HG03108 (cell line): ENCODE data around the gene U2AF1L4.

Experiments
- ATAC-seq: cut with Tn5 transposase; IDR thresholded peaks from one replicate; pipeline ENCODE4 v1.9.1; 2021; ENCODE audit warnings: moderate library complexity; ENCODE audit not compliant: unreplicated experiment

Gene U2AF1L4, protein sequence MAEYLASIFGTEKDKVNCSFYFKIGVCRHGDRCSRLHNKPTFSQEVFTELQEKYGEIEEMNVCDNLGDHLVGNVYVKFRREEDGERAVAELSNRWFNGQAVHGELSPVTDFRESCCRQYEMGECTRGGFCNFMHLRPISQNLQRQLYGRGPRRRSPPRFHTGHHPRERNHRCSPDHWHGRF

GRCh38 chr19:35745328-35746086 is at the start of gene U2AF1L4, which contains the start of gene PSENEN:
TSS of gene U2AF1L4 (minus strand) at chr19:35745418. CDS start at chr19:35745391, 27 bp downstream.
TSS of gene PSENEN (plus strand) at chr19:35745651. CDS start at chr19:35745931, 280 bp downstream.
- peak; percentile 41 for ATAC-seq

- ATAC-seq, result no peak
Measured at GRCh38 chr19:35793381-35794165, 48.4 kb upstream of the U2AF1L4 start.

GRCh38 chr19:35792888-35793287 is 47.7 kb upstream of the U2AF1L4 start:
- no peak for ATAC-seq

DNA sequence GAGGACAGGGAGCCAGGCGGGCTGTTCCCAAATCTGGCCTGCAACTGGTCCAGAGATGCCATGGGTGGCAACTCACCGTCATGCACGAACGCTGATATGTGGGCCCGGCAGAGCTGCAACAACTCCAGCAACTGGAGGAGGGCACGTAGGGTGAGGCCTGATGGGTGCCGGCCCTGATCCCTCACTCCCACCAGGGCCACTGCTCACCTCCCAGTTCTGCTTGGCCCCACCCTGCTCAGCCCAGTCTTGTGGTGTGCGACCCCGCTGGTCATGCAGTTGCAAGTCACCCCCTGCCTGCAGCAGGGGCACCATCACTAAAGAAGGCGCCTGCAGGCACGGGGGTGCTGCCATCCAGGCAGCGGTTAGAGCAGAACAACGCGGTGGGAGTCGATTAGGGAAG is 47.1 kb upstream of the U2AF1L4 start:
- no peak for ATAC-seq

DNA sequence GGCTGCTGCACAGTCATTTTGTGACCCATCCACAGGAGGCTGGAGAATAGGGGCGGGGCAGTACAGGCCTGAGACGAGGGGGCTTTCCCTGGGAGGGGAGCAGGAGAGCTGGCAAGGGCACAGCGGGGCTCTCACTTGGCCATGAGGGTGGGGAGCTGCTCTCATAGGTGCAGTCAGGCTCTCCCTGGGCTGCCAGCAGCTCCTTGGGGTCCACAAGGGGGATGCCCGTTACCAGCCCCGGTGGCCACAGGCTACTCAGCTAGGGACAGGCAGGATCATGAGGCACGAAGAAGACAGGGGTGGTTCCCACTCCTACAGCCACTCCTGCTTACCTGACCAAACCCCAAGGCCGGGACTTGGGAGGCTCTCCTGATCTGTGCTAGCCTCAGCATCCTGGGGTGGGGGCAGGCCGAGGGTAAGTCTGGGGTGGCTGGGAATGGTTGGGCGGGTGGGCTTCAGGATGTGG is 46.6 kb upstream of the U2AF1L4 start:
- ATAC-seq, result no peak

GRCh38 chr19:35790981-35791813 is 46.0 kb upstream of the U2AF1L4 start:
- ATAC-seq, result no peak

DNA sequence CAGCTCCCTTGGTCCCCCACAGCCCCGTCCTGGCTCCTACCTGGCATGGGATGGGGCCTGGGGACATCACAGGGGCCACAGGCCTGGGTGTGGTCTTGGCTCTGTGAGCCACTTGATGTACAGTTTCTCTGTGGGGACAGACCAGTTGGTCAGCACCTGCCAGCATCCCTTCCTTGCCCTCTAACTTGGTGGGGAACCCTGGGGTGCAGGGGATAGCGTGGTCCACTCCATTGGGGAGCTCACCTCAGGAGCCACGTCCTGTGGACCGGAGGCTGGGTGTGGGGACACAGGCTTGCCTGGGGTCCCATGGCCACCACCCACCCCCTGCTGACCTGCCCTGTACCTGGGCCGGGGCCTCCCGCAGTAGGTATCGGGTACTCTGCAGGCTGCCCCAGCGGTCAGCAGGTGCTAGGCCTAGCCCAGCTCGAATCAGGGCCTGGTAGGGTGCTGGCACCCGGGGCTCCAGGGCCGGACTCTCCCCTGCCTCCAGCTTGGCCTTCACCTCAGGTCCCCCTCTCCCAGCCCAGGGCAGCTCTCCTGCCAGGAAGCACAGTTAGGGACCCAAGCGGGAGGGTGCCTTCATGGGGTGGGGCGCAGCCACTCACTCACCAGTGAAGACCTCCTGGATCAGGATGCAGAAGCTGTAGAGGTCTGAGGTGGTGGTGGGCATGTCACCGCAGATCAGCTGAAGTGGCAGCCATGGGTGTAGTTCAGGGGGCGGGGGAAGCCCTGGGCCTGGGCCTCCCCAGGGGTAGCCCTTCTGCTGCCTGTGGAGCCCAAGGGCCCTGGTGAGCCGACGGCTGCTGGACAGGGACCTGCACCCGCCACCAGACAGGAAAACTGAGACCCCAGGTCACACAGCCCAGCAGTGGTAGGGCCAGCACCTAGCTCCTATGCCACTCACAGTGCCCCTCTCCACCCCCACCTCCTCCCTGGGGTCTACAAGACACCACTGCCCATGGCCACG is 45.0 kb upstream of the U2AF1L4 start:
- ATAC-seq, result no peak

DNA sequence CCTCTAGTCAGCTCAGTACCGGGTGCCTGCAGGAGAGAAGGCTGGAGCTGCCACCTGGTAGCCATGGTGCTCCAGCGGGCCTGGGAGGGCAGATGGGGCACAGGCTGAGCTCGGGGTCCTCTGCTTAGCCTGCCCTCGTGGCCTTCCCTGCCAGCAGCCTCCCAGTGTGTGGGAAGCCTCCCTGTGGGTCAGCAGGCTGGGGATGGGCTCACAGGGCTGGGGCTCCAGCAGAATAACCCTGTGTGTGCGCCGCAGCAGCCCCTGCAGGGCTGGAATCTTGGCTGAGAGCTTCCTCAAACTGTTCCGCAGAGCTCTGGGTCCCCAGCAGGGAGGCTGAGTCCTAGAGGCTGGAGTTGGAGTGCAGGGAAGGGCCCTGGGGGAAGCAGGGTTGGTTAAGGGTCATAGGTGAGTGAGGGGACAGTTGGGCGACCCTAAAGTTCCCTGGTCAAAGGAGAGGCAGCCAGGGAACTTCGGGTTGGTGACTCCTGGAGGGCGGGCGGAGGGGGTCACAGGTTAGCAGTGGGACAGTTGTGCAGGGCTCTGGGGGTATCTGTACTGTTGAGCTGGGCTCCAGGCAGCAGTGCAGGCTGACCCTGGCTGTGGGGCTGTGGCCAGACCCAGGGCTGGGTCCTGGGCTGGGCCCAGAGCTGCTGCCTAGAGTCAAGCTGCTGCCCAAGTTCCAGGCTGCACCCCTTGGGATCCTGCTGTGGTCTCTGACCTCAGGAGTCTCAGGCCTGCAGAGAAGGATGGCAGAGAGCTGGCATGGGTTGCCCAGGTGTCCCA is 44.2 kb upstream of the U2AF1L4 start:
- no peak for ATAC-seq

DNA sequence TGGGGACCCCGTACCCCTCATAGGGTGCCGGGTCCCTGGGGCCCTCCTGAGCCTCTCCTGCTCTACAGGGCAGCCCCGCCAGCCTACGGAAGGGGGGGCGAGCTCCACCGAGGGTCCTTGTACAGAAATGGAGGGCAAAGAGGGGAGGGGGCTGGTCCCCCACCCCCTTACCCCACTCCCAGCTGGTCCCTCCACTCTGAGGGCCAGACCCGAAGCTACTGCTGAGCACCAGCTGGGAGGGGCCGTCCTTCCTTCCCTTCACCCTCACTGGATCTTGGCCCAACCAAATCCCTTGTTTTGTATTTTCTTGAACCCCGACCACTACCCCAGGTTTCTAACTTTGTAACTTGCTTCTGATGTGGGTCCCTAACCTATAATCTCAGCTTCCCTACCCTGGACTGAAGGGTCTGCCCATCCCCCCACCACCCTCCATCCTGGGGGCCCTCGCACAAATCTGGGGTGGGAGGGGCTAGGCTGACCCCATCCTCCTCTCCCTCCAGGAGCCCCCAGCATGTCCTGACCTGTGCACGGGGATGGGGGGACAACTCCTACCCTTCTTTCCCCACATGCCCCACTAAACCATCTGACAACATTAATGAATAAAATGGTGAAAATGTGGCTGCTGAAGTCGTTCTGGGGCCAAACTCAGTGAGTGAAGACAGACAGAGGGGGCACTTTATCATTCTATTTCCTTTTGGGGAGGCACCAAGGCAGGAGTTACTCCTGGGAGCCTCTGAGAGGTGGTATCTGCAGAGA is 43.2 kb upstream of the U2AF1L4 start:
- no peak for ATAC-seq

GRCh38 chr19:35787227-35787799 is 42.1 kb upstream of the U2AF1L4 start:
- ATAC-seq, result no peak

DNA sequence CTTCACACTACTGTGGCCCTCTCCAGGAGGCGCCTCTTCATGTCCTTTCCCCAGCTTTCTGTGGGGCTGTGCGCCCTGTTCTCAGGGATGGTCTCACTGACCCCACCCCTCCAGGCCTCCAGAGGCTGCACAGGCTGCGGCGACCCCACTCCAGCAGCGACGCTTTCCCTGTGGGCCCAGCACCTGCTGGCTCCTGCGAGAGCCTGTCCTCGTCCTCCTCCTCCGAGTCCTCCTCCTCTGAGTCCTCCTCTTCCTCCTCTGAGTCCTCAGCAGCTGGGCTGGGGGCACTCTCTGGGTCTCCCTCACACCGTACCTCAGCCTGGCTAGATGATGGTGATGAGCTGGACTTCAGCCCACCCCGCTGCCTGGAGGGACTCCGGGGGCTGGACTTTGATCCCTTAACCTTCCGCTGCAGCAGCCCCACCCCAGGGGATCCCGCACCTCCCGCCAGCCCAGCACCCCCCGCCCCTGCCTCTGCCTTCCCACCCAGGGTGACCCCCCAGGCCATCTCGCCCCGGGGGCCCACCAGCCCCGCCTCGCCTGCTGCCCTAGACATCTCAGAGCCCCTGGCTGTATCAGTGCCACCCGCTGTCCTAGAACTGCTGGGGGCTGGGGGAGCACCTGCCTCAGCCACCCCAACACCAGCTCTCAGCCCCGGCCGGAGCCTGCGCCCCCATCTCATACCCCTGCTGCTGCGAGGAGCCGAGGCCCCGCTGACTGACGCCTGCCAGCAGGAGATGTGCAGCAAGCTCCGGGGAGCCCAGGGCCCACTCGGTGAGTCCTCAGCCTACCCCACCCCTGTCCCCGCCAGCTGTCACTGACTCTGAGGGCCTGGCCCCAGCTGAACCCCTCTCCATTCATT is 41.3 kb upstream of the U2AF1L4 start:
- no peak for ATAC-seq

DNA sequence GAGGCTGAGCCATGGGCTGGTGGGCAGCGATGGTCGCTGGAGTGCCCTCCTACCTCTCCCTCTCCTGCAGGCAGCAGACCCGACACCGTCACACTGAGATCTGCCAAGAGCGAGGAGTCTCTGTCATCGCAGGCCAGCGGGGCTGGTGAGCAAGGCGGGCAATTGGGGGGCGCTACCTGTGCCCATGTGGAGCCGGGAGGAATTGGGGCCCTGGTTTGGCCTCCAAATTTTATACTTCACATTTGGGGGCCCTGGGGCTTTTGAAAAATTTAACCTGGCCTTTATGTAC is 40.1 kb upstream of the U2AF1L4 start:
- no peak for ATAC-seq

DNA sequence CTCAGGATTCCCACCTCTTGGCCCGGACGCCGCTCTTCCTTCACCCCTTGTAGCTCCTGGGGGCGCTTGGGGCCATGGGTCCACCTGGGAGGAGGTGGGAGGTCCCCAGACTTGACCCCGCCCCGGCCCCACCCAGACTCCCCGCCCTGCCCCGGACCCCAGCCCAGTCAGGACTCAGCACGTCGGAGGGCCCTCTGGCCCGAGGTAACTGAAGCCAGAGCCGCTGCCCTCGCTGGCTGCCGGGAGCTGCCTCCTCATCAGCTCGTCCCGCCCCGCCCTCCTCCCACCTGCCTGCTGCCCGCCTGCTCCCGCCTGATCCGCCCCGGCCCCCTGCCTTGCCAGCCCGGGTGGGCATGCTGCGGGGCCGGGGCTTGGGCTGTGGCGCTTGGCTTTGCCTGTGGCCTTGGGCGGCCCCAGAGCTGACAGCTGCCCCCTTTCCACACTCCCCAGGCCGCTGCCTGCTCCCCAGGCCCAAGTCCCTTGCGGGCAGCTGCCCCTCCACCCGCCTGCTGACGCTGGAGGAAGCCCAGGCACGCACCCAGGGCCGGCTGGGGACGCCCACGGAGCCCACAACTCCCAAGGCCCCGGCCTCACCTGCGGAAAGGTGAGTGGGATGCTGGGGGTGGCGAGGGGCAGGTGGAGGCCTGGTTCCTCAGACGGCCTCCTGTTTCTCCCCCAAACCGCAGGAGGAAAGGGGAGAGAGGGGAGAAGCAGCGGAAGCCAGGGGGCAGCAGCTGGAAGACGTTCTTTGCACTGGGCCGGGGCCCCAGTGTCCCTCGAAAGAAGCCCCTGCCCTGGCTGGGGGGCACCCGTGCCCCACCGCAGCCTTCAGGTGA is 39.5 kb upstream of the U2AF1L4 start:
- ATAC-seq, result no peak

GRCh38 chr19:35783469-35784434 is 38.5 kb upstream of the U2AF1L4 start:
- no peak for ATAC-seq

DNA sequence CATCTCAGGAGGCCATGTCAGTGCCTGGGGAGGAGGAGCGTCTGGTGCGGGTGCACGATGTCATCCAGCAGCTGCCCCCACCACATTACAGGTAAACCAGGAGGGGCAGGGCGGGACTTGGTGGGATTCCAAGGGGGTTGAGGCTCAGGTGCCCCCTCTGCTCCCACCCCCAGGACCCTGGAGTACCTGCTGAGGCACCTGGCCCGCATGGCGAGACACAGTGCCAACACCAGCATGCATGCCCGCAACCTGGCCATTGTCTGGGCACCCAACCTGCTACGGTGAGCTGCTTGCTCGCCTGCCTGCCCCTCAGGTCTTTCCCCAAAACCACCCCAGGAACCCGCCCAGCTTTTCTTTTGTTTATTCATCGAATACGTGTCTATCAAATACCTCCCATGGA is 37.4 kb upstream of the U2AF1L4 start:
- no peak for ATAC-seq
